Epithelial cell of proximal tubule (primary cell): ENCODE data around the gene KIFC3. TPM values are rescaled to one million over a fixed set of nuclear protein-coding genes. Genes with fewer than 3 reads are reported as not detected.

Experiments
- DNase-seq: peaks from one replicate; pipeline ENCODE4 v3.0.0-alpha.2; 2011; ENCODE audit warnings: low read depth
- H3K4me3 ChIP-seq: 2 replicates; pipeline ENCODE4 v1.5.1; 2011; ENCODE audit warnings: low read depth, mild to moderate bottlenecking, low read length
- total RNA-seq: library from RNA; depleted of rRNA; stranded (reverse); fragments of >200 nt; gene quantifications from 2 replicates; pipeline ENCODE4 v1.2.3, GENCODE V29; 2015
- TF ChIP-seq, protein P1 (sequence below): conservative IDR thresholded peaks from 2 replicates; pipeline ENCODE4 v1.5.1; 2012; ENCODE audit warnings: low read depth, mild to moderate bottlenecking, low read length

KIFC3 gene
- total RNA-seq, 1 donor from 2014 or later = 86.0 TPM

DNA sequence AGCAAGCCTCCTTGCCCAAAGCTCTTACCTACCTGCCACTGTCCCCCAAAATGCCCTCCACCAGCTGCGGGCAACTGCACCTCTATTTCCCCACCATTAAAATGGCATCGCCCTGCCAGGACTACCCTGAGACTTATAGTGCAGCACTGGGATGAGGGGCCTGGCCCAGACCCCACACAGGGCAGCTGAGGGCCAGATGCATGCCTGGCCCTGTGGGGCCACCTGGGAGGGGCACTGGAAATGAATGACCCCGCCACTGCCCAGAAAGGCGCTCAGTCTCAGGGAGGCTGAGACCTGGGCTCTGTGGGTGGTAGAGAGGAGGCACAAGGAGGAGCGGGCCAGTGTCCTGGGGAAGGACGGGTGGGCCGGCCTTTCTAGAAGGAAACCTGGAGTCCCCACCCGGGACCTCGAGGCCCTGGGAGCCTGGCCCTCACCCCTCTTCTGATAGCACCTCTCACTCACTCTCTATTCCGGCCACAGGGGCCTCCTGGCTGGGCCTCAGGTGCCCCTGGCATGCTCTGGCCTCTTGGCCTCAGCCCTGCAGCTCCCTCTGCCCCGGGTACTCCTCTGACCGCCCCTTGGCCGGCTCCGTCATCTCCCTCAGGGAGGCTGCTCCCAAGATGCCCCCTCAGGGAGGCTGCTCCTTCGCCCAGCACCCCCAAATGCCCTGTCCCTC lies 39.8 kb downstream of the KIFC3 start:
- H3K4me3 ChIP-seq = no peak overlapping the region
- TF ChIP-seq, protein P1, sequence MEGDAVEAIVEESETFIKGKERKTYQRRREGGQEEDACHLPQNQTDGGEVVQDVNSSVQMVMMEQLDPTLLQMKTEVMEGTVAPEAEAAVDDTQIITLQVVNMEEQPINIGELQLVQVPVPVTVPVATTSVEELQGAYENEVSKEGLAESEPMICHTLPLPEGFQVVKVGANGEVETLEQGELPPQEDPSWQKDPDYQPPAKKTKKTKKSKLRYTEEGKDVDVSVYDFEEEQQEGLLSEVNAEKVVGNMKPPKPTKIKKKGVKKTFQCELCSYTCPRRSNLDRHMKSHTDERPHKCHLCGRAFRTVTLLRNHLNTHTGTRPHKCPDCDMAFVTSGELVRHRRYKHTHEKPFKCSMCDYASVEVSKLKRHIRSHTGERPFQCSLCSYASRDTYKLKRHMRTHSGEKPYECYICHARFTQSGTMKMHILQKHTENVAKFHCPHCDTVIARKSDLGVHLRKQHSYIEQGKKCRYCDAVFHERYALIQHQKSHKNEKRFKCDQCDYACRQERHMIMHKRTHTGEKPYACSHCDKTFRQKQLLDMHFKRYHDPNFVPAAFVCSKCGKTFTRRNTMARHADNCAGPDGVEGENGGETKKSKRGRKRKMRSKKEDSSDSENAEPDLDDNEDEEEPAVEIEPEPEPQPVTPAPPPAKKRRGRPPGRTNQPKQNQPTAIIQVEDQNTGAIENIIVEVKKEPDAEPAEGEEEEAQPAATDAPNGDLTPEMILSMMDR = no peak
- DNase-seq = no peak

DNA sequence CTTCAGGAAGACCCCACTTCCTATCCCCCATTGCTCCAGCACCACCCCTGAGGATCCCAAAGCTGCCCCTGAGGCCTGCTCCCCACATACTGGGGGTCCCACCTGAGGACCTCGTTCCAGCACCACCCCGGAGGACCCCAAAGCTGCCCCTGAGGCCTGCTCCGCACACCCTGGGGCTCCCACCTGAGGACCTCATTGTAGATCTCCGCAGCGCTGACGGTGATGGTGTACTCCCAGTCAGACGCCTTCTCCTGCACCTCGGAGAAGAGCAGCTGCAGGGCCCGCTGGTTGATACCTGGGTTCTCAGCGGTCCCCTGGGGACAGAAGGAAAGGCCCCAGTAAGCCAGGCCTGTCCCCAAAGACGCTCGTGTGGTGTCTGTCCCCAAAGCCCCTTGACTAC lies 40.3 kb downstream of the KIFC3 start:
- H3K4me3 ChIP-seq = no peak overlapping the region
- DNase-seq = no peak
- TF ChIP-seq, protein P1 = no peak

DNA sequence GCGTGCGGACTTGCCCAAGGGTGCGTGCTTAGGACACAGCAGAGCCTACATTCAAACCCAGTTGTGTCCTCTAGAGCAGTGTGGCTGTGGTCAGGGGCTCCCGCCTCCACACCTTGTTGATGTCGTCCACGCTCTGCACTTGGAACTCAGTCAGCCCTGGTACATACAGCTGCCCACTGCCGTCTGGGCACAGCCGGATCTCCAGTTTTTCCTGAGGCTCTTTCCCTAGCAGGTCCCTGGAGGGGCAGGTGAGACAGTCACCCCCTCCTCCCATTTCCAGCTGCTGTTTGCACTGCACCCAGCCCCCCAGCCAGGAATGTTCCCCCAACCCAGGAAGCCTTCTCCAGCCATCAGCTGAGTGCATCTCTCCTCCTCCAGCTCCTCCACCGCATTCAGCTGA lies 41.0 kb downstream of the KIFC3 start:
- DNase-seq = no peak
- TF ChIP-seq, protein P1 = no peak
- no peak overlapping the region for H3K4me3 ChIP-seq

DNA sequence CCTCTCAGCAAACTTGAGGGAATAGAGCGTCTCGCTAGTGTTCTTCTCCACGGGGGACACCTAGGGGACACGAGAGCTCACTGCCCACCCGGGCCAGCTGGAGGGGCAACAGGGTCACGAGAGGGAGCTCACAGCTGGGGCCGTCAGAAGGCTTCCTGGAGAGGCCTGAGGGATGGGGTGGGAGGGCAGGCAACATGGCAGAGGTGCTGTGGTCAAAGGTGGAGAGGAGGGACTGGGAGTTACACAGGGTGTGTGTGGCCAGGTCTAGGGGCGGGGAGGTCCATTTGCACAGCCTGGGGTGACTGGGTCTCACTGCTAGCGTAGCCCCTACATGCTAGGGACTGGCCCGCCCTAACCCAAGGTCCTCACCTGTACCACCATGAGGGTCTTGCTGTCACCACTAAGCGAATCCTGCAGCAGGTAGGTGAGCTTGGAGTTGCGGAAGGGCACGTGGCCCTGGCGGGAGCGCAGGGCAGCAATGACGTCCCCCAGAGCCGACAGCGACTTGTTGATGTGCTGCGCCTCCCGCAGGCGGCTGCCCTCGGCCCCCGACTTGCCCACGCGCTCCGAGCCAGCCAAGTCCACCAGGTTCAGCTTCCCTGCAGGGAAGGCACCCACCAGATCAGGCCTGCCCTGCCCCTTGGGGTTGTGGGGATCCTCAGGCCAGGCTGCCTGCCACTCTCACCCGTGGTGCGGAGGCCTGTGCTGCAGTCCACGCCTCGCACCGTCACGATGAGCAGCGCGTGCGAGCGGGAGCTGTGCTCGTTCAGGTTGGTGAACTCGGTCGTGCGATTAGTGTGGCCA lies 41.7 kb downstream of the KIFC3 start:
- no peak for DNase-seq
- H3K4me3 ChIP-seq = no peak overlapping the region
- TF ChIP-seq, protein P1 = no peak

DNA sequence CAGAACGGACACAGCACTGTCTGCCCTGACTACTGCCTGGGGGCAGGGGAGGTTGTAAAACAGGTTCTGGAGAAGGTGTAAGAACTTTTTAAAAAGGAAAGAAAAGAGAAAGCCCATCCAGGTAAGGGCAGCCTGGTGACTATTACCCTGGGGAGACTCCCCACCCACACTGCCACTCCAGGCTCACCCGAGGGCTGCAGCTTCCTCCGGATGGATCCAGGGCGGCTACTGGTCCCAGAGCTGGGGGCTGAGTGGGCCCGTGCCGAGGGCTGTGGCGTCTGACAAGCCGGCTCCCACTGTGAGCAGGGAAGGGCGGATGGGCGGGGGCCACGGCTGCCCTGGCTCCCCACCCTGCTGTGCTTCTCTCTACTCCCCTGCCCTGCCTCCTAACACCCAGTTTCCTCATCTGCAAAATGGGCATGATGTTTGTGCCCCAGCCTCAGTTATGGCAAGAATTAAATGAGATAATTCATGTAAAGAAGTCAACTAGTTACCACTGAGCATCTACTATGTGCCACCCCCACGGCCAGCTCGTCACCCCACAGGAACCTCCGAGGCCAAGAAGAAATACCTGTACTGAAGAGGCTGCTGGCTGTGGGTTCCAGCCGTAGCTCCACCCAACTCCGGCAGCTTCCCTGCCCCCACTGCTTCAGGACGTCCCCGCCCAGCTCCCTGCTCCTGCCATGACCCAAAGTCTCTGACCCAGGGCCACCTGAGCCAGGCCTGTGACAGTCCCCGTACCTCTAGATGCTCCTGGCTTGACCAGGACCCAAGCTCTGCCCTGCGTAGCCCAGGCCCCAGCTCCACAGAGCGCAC lies 42.5 kb downstream of the KIFC3 start:
- no peak overlapping the region for H3K4me3 ChIP-seq

DNA sequence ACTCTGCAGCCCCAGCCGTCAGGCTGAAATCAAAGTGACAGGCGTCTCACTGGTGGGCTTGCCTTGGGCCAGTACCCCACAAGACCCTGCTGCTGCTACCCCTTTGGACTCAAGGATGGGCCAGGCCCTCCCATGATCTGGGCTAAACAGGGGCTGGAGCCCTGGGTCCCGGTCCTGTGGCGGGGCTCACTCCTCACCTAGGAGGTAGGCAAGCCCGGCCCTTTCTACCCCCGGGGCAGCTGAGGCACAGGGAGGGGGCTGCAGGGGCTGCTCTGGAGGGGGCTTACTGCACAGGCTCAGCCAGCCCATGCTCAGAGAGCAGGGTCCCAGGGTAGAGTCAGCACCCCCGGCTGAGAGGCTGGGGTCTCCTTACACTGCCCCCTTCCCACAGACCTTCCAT lies 43.2 kb downstream of the KIFC3 start:
- no peak overlapping the region for H3K4me3 ChIP-seq
- TF ChIP-seq, protein P1 = no peak
- DNase-seq = no peak

More for the DNA sequence above, 42.5 kb downstream of the KIFC3 start:
- DNase-seq = no peak
- TF ChIP-seq, protein P1 = no peak
